Gastrocnemius medialis (tissue), 4 donors: ENCODE measurements around the gene PRKN. TPM values are rescaled to one million over a fixed set of nuclear protein-coding genes. Genes with fewer than 3 reads are reported as not detected.
"Not testable (repeated sequence)": the region's sequence is repeated elsewhere in the genome, so short reads cannot be mapped to it uniquely, and the experiment has no call there.

Source experiments
- ATAC-seq, 2 donors: fragments of 150-250 bp; one replicate each; pipeline ENCODE4 v1.9.1; 2016
- DNase-seq, 2 donors: peaks; one replicate each; pipeline ENCODE4 v3.0.0-alpha.2; 2019
- H3K27ac ChIP-seq, 4 donors: fragments of 200-600 bp; sonication (generic); 1 replicate in 1 of 4; 2 replicates in 3 of 4; pipeline ENCODE4 v1.5.1; 2016 to 2018; ENCODE audit warnings: mild to moderate bottlenecking in 2 of 4, moderate library complexity in 1 of 4
- H3K27me3 ChIP-seq, 3 donors: fragments of 200-600 bp; sonication (generic) in 2 of 3; 1 replicate in 1 of 3; 2 replicates in 2 of 3; pipeline versions ENCODE4 v1.5.1 to v1.6.0; 2016 to 2019; ENCODE audit warnings: mild to moderate bottlenecking in 1 of 3, moderate library complexity in 1 of 3
- H3K36me3 ChIP-seq, 2 donors: fragments of 200-600 bp; sonication (generic) in 1 of 2; one replicate each; pipeline ENCODE4 v1.5.1; 2017 to 2018
- H3K4me1 ChIP-seq, 2 donors: fragments of 200-600 bp; sonication (generic) in 1 of 2; one replicate each; pipeline ENCODE4 v1.5.1; 2016 to 2017; ENCODE audit warnings: mild to moderate bottlenecking in 2 of 2
- H3K4me3 ChIP-seq, 4 donors: fragments of 200-600 bp; sonication (generic) in 3 of 4; 1 replicate in 1 of 4; 2 replicates in 3 of 4; pipeline ENCODE4 v1.5.1; 2016 to 2019; ENCODE audit warnings: mild to moderate bottlenecking in 2 of 4
- H3K9me3 ChIP-seq, 3 donors: fragments of 200-600 bp; sonication (generic) in 2 of 3; 1 replicate in 1 of 3; 2 replicates in 2 of 3; pipeline ENCODE4 v1.5.1; 2016 to 2019
- CTCF ChIP-seq, 5 experiments: fragments of 450-650 bp in 3 of 5; fragments of 200-600 bp in 2 of 5; sonication (generic) in 2 of 5; IDR thresholded peaks in 4 of 5; conservative IDR thresholded peaks in 1 of 5; 1 replicate in 4 of 5; 2 replicates in 1 of 5; pipeline ENCODE4 v1.5.1; 2016 to 2019; ENCODE audit warnings: antibody characterized with exemption in 5 of 5, mild to moderate bottlenecking in 3 of 5, moderate library complexity in 3 of 5
- POLR2A ChIP-seq, 2 donors: fragments of 450-650 bp; IDR thresholded peaks; one replicate each; pipeline ENCODE4 v1.6.1; 2017; ENCODE audit warnings: antibody characterized with exemption in 2 of 2, mild to moderate bottlenecking in 2 of 2, moderate library complexity in 2 of 2
- in situ Hi-C, 4 donors: fragments of 200-750 bp; cut with MboI; loops; one replicate each; pipeline versions ENCODE4 v1.15.0 to v1.8.0; 2017; ENCODE audit warnings: low sequenced_read_pairs in 4 of 4
- intact Hi-C: fragments of 100-400 bp; cut with DNase I; formaldehyde crosslinking; loops from one replicate; pipeline ENCODE4 v1.15.1; 2023; ENCODE audit warnings: low total_unique reads
- total RNA-seq, 4 donors: library from RNA; depleted of rRNA; stranded (reverse); fragments of >200 nt; gene quantifications; one replicate each; pipeline versions ENCODE4 v1.1.0 to v1.2.3, GENCODE V29; 2016

Gene PRKN
- total RNA-seq, 4 donors from 2014 or later, result 8.4 to 21.6 (median 13.7) TPM

DNA sequence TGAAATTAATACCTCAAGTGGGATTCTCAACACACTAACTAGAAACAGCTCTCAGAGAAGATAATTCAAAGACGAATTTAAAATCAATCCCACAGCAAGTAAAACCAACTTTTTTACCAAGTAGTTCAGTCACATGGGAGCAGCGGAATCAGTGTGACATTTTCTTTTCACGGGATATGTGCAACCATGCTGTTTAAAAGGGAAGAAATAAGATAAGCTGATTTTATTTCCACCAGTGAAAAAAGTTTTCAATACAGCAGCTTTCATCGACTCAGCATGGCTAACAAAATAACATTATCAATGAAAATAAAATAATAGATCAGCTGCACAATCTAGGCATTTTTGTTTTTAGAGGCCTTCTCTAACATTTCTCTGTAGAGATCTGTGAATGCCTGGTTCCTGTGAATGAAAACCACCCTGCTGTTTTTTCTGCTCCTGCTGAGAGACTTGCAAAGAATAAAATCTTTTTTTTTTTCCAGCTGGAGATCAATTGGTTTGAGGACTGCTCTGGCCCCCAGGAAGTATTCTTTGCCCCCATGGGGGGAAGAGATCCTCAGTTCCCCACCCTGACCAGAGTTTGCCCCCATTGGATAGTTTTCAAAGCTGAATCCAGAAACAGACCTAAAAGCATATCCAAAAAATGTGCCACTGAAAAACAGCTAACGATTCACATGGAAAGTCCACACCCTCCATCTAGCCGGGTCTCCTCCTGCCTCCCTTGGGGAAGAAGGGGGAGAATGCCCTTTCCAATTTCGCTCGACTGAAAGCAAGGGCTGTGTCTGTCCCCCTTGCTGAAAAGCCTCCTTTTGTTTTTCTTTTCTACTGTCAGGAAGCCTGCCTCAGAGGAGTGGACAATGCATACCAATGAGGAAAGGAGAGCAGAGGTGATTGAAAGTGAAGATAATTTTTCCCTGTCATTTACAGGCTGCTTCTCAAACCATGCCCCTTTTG, 317.6 kb downstream of the PRKN start:
- no peaks in the 10 kb centered on the region for H3K27me3 ChIP-seq
- H3K27ac ChIP-seq, result no peak overlapping the region
- DNase-seq (no peak), ATAC-seq (no peak)
- TF ChIP-seq POLR2A (IDR thresholded peaks at IDR 0.05), result no peak
- in situ Hi-C loops, result no loop called here
- H3K4me3 ChIP-seq, result no peak overlapping the region
- no peaks in the 10 kb centered on the region for H3K36me3 ChIP-seq
- H3K9me3 ChIP-seq, result no peaks in the 10 kb centered on the region
- intact Hi-C loops, result no loop called here
- H3K4me1 ChIP-seq, result no peaks in the 10 kb centered on the region

- no peaks in the 10 kb centered on the region for H3K4me1 ChIP-seq
- no peak overlapping the region for H3K4me3 ChIP-seq
- no peak overlapping the region for H3K27ac ChIP-seq
- no peaks in the 10 kb centered on the region for H3K27me3 ChIP-seq
- H3K9me3 ChIP-seq, result no peaks in the 10 kb centered on the region
- no peak for DNase-seq
- intact Hi-C loops (no loop called here), in situ Hi-C loops (no loop called here)
- no peak for TF ChIP-seq POLR2A (IDR thresholded peaks at IDR 0.05)
- TF ChIP-seq CTCF (IDR thresholded peaks at IDR 0.05 in 4 of 5, conservative IDR thresholded peaks at IDR 0.05 in 1 of 5), result no peak
- no peak for ATAC-seq
- no peaks in the 10 kb centered on the region for H3K36me3 ChIP-seq
Measured at GRCh38 chr6:162408826-162409535, 318.6 kb downstream of the PRKN start.

DNA sequence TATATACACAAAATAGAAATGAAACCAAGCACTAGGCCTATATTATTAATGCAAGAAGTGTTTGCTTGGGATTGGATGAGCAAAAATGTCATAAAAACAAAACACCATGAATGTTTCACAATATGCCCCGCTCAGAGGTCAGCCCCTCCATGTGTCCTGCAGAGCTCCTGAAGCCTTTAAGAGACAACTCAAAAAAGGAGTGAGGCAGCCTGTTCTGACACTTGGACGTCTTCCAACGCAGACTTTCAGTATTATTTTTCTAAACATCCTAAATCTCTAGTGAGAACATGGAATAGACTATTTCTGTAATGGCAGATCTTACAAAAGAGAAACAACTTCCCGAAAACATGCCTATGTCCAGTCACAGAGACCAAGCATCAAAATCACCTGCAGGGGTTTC, 322.6 kb downstream of the PRKN start:
- H3K27me3 ChIP-seq, result no peaks in the 10 kb centered on the region
- TF ChIP-seq POLR2A (IDR thresholded peaks at IDR 0.05) (no peak), CTCF (IDR thresholded peaks at IDR 0.05 in 4 of 5, conservative IDR thresholded peaks at IDR 0.05 in 1 of 5) (no peak)
- ATAC-seq (no peak), DNase-seq (no peak)
- no peaks in the 10 kb centered on the region for H3K9me3 ChIP-seq
- intact Hi-C loops (no loop called here), in situ Hi-C loops (no loop called here)
- no peaks in the 10 kb centered on the region for H3K4me1 ChIP-seq
- H3K27ac ChIP-seq, result no peak overlapping the region
- no peaks in the 10 kb centered on the region for H3K36me3 ChIP-seq
- H3K4me3 ChIP-seq, result no peak overlapping the region

- ATAC-seq, result no peak
- Histone ChIP-seq H3K27ac (no peak overlapping the region), H3K4me3 (no peak overlapping the region), H3K9me3 (no peaks in the 10 kb centered on the region), H3K36me3 (no peaks in the 10 kb centered on the region), H3K27me3 (no peaks in the 10 kb centered on the region), H3K4me1 (no peaks in the 10 kb centered on the region)
- intact Hi-C loops (no loop called here), in situ Hi-C loops (no loop called here)
- TF ChIP-seq CTCF (IDR thresholded peaks at IDR 0.05 in 4 of 5, conservative IDR thresholded peaks at IDR 0.05 in 1 of 5) (no peak), POLR2A (IDR thresholded peaks at IDR 0.05) (no peak)
- DNase-seq, result no peak
Measured at GRCh38 chr6:162403031-162403430, 324.5 kb downstream of the PRKN start.

- H3K27ac ChIP-seq, result no peak overlapping the region
- in situ Hi-C loops, result no loop called here
Measured at GRCh38 chr6:162395181-162395580, 332.4 kb downstream of the PRKN start.

DNA sequence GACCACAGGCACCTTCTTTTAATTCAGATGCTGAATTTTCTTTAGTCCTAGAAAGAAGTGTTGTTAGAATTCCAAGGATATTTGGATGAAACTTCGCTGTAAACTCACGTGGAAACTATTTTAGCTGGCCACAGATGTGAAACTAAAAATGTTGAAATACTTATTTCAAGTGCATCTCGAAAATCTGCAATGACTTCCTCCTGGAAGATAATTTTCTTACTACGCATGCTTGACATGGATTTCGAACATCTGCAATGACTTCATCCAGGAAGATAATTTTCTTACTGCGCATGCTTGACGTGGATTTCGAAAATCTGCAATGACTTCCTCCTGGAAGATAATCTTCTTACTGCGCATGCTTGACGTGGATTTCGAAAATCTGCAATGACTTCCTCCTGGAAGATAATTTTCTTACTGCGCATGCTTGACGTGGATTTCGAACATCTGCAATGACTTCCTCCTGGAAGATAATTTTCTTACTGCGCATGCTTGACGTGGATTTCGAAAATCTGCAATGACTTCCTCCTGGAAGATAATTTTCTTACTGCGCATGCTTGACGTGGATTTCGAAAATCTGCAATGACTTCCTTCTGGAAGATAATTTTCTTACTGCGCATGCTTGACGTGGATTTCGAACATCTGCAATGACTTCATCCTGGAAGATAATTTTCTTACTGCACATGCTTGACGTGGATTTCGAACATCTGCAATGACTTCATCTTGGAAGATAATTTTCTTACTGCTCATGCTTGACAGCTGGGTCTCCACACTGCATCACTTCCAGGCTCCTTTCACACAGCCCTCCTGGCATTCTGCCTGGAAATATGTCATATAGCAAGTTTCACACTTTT, 336.4 kb downstream of the PRKN start:
- H3K36me3 ChIP-seq, in situ Hi-C loops, H3K4me1 ChIP-seq, H3K9me3 ChIP-seq, H3K4me3 ChIP-seq, H3K27me3 ChIP-seq, intact Hi-C loops: not testable (repeated sequence)
- ATAC-seq (peak in 1 of 2 donors; percentile 46), DNase-seq (peak; percentile 20 to 61)
- peak overlapping the region in 3 of 4 donors; percentile 16 to 48 (median 40) for H3K27ac ChIP-seq

More at GRCh38 chr6:162395181-162395580, 332.4 kb downstream of the PRKN start:
- intact Hi-C loops, result no loop called here
- Histone ChIP-seq H3K36me3 (no peaks in the 10 kb centered on the region), H3K4me3 (no peak overlapping the region), H3K9me3 (no peaks in the 10 kb centered on the region), H3K27me3 (no peaks in the 10 kb centered on the region), H3K4me1 (peaks cover 0 to 3% of the 10 kb centered on the region in 2 donors)
- DNase-seq, result no peak
- no peak for ATAC-seq
- TF ChIP-seq CTCF (IDR thresholded peaks at IDR 0.05 in 4 of 5, conservative IDR thresholded peaks at IDR 0.05 in 1 of 5) (no peak), POLR2A (IDR thresholded peaks at IDR 0.05) (no peak)
